ENCODE data around the gene DIP2B.
"Not testable (repeated sequence)": the region's sequence is repeated elsewhere in the genome, so short reads cannot be mapped to it uniquely, and the experiment has no call there.

DIP2B gene

GRCh38 chr12:50504798-50505674, at the start of gene DIP2B:
DIP2B (plus strand) TSS chr12:50504985; CDS start chr12:50505141, 156 bp downstream.
- peak; percentile 82 for DNase-seq (ENCODE audit: low spot score)

GRCh38 chr12:50458606-50459005, 46.2 kb upstream of the DIP2B start:
- peak; percentile 4 for DNase-seq (ENCODE audit: low spot score)

GRCh38 chr12:50467439-50467838, 37.3 kb upstream of the DIP2B start:
- DNase-seq (ENCODE audit: low spot score), result no peak

- no peak for DNase-seq (ENCODE audit: low spot score)
Observed at GRCh38 chr12:50477241-50477832, 27.4 kb upstream of the DIP2B start.

- DNase-seq (ENCODE audit: low spot score), result no peak
Observed at GRCh38 chr12:50482571-50482970, 22.2 kb upstream of the DIP2B start.

GRCh38 chr12:50483488-50483887, 21.3 kb upstream of the DIP2B start:
- no peak for DNase-seq (ENCODE audit: low spot score)

- no peak for DNase-seq (ENCODE audit: low spot score)
Observed at GRCh38 chr12:50488801-50489200, 16.0 kb upstream of the DIP2B start.

GRCh38 chr12:50498119-50498518, 6.7 kb upstream of the DIP2B start:
- not testable (repeated sequence) for DNase-seq (ENCODE audit: low spot score)

- DNase-seq (ENCODE audit: low spot score), result no peak
Observed at GRCh38 chr12:50505675-50506530, 1.1 kb downstream of the DIP2B start.

GRCh38 chr12:50506753-50507473, 2.1 kb downstream of the DIP2B start:
- no peak for DNase-seq (ENCODE audit: low spot score)

GRCh38 chr12:50507474-50507838, 2.7 kb downstream of the DIP2B start:
- no peak for DNase-seq (ENCODE audit: low spot score)

- DNase-seq (ENCODE audit: low spot score), result no peak
Observed at GRCh38 chr12:50507930-50508329, 3.1 kb downstream of the DIP2B start.

- no peak for DNase-seq (ENCODE audit: low spot score)
Observed at GRCh38 chr12:50508414-50508813, 3.6 kb downstream of the DIP2B start.

- no peak for DNase-seq (ENCODE audit: low spot score)
Observed at GRCh38 chr12:50508970-50509663, 4.3 kb downstream of the DIP2B start.

GRCh38 chr12:50514526-50515276, 9.9 kb downstream of the DIP2B start:
- no peak for DNase-seq (ENCODE audit: low spot score)

- no peak for DNase-seq (ENCODE audit: low spot score)
Observed at GRCh38 chr12:50515587-50515986, 10.8 kb downstream of the DIP2B start.

- DNase-seq (ENCODE audit: low spot score), result peak; percentile 42
Observed at GRCh38 chr12:50517421-50518048, 12.8 kb downstream of the DIP2B start.

GRCh38 chr12:50518090-50518489, 13.3 kb downstream of the DIP2B start:
- no peak for DNase-seq (ENCODE audit: low spot score)

GRCh38 chr12:50519353-50519752, 14.6 kb downstream of the DIP2B start:
- DNase-seq (ENCODE audit: low spot score), result no peak
